Amniotic stem cell (primary cell): ENCODE measurements around the gene TBC1D14.

Source experiments
- DNase-seq: peaks from one replicate; lab custom pipeline; 2025; lab: John Stamatoyannopoulos, UW

Gene TBC1D14

DNA sequence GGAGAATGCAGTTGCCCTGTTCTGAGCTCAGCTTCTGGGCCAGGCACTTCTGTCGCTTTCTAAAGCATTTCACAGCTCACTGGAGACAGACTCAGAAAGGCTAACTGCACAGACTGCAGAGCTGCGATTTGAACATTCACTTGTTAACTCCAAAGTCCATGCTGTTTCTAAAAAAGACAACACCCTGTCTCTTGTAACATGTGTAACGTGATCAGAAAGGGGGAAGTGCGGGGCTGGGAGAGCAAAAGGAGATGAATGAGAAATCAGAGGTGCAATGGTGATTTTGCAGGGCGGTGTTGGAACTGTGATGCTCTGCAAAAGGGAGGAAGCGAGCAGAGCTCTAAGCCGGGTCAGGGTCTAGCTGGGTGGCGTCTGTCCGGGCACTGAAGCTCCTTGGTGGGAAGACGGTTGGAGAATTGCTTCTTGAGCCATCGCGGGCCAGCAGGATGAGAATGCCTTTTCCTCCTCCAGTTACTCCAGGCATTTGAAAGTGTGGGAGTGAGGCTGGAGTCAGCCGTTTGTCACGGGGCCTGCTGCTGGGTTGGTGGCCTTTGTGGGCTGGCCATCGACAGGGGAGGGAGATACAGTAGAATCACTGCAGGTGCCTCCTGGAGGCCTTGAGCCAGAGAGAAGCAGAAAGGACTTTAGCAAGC lies 20.3 kb downstream of the TBC1D14 start:
- DNase-seq: no peak

DNA sequence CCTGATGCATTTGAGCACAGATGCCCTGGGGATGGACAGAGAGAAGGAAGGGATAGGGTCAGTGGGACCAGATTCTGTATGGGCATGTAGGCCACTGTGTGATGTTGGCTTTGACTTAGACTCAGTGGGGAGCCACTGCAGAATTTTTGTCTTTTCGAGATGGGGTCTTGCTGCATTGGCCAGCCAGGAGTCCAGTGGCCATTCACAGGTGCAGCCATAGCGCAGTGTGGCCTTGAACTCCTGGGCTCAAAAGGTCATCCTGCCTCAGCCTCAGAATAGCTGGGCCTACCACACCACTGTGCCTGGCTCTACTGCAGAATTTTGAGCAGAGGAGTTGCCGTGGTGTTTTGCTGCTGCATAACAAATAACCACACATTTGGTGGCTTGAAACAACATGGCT lies 22.8 kb downstream of the TBC1D14 start:
- DNase-seq: no peak

DNA sequence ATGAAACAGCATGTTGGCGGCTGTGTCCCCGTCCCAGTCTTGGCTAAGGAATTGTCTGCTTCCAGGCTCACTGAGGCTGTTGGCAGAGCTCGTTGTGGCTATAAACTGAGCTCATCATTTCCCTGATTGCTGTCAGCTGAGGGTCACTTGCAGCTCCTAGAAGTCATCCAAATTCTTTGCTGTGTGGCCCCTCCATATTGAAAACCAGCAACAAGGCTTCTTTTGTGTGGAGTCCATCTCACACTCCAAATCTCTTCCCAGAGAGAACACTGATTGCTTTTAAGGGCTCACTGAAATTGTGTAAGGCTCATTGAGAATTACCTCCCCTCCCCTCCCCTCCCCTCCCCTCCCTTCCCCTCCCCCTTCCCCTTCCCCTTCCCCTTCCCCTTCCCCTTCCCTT lies 23.3 kb downstream of the TBC1D14 start:
- DNase-seq: no peak

DNA sequence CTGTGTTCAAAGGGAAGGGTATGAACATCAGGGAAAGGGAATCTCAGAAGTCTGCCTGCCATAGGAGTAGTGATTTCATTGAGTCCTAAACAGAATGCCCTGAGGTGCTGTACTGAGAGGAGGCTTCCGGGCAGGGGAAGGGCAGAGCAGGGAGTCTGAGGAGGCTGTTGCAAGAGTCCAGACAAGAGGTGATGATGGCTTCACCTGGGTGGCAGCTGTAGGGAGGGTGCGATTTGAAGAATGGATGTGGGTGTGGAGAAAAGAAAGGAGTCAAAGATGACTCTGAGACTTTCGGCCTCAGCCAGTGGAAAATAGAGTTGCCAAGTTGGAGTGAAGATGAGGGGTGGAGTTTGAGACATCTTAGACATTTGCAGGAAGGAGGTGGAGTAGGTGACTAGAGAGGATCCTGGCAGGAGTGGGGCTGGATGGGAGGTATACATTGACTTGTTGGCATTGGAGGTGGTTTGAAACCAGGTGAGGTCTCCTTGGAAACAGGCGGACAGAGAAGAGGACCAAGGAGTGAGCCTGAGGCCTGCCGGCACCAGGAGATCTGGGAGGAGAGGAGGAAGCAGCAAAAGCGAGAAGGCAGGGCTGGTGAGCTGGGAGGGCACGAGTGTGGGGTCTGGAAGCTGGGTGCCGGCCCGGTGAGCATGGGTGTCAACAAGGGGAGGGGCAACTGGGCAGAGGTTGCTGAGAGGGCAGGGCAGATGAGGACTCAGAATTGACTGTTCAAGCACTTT lies 24.2 kb downstream of the TBC1D14 start:
- DNase-seq: no peak

DNA sequence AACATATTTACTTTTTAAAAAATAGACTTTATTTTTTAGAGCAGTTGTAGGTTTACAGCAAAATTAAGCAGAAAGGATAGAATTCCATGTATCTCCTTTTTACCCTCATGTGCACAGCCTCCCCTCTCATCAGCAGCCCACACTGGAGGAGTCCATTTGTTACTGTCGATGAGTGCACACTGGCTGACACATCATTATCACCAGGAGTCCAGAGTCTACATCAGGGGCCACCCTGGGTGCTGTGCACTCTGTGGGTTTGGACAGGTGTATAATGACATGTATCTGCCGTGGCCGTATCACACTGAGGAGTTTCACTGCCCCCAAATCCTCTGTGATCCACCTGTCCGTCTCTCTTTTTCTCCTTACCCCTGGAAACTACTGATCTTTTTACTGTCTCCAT lies 26.3 kb downstream of the TBC1D14 start:
- DNase-seq: no peak

DNA sequence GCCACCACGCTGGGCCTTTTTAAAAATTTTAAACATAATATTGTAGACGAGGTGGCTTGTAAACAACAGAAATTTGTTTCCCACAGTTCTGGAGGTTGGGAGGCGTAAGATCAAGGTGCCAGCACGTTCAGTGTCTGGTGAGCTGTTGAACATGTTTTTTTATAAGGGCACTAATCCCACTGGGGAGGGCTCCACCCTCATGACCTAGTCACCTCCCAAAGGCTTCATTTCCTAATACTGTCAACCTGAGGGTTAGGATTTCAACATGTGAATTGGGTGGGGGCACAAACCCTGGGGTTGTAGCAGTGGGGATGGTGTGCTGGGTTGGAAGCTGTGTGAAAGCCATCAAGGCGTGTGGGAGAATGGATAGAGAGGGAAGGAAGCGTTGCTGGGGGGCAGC lies 27.6 kb downstream of the TBC1D14 start:
- no peak for DNase-seq

DNA sequence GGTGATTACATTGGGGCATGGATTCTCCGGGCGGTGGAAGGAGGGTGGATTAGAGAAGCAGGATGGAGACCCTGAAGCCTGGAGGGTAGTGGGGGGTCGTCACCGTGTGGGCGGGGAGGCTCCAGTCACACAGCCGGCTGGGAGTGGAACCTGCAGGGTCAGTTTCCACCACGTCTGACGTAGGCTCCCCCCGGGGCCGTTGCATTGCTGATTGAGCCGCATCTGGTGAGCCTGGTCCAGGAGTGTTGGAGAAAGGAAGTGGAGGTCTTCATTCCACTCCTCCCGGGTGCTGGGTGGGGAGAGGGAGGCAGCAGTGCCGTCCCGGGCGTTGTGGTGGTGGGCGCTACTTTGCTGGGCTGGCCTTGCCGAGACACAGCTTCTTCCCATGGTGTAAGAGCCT lies 28.1 kb downstream of the TBC1D14 start:
- no peak for DNase-seq

DNA sequence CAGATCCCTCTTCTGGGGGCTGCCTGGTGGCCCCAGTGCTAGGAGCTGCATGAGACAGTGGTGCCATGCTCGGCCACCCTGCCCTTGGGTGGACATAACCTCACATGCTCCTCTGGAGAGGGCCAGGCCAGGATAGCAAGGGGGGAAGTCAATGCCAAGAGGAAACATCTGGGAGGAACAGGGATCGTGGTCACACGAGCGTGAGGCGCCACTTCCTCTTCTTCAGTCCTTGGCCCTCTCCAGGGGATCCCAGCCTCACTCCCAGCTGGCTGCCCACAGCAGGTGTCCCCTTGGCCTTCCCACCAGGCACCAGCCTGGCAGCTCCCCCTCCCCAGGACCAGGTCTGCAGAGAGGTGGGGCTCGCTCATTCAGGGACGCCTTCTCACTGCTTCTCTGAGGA lies 28.6 kb downstream of the TBC1D14 start:
- no peak for DNase-seq

DNA sequence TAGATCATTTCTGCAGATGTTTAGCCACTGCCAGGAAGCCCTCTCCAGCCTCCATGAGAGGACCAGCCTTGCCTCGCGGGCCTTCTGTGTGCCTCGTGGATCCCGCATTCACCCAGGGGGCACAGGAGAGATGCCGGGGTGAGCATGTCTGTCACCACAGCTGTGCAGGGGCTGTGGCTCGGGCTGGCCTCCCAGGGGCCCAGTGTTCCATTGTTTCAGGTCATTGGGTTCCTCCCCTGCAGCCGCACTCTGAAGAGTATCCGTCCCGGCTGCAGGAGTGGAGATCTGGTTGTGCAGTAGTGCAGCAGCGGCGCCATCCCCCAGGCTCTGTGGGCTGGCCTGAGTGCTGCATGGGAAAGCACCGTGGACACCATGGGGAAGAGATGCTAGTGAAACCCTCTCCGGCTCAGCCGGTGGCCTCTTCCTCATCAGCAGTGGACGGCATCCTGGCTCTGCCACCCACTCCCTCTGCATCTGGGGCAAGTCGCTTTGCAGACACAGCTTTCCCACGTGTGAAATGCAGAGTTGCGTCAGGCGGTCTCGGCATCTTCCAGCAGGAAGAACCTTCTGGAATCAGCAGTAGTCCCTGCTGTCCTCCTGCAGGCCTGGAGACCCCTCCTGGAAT lies 29.1 kb downstream of the TBC1D14 start:
- no peak for DNase-seq

DNA sequence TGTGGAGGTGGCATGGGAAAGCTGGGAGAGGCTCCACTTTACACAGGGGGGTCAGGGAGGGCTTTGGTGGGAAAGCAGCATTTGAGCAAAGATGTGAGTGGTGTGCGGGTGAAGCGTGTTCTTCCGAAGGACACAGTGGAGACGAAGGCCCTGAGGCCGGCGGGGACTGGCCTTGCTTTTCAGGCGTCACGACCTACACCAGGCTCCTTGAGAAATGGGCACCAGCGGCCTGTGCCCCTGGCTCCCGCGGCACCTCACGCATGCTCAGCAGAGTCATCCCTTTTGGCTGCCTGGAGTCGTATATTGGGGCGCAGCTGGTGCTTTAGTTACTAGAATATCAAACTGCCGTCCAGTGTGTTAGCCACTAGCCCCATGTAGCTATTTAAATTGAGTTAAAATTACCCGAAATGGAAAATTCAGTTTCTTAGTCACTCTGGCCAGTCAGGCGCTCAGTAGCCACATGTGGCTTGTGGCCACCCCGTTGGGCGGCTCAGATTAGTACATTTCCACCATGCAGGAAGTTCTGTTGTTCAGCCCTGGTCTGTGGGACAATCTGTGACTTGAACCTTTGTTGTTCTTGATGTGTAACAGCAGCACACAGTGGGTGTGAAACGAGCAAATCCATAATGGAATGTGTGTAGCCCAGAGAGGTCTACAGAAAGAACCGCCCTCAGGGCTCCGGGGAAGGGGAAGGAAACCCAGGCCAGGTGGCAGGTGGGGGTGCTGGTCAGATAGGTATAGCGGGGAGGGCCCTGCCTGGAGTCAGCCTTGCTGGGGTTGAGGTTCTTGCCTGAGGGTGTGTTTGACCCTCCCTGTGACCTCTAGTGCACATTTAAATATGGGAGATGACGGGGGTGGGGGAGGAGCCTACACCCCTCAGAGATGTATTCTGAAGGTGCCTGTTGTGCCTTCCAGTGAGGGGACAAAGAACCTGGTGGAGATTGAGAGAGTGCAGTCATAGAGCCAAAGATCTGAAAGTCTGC lies 30.4 kb downstream of the TBC1D14 start:
- DNase-seq: no peak

DNA sequence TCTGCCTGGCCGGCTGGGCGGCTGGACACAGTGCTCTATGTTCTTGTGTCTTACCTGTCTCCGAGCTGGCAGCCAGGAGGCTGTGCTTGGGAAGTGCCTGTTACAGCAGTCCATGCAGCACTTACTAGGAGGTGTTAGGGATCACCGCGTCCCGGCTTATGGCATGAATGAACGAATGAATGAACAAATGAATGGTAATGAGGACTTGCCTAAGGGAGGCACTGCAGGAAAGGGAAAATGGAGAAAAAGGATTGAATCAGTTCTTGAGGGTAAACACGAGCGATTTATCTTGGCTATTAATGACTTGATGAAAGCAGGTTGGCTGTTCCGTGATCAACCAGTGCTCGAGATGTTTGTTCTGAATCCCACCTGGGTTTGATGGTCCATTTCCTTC lies 31.1 kb downstream of the TBC1D14 start:
- DNase-seq: no peak

DNA sequence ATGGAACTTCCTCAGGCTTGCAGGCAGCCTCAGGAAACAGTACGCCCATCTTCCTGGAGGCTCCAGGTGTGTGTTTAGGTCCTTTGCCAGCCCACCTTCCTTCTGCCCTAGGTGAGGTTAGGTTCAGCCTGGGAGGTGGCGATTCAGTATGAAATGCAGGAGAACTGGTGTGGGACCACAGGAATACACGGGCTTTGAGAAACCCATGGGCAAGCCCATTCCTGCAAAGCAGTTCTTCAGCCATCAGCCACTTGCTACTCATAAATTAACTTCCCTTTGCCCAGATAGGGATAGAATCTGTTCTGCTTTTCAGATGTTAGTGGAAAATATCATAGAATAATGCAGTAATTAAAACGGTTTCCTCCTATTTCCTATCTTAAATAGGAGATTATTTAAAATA lies 32.2 kb downstream of the TBC1D14 start:
- DNase-seq: no peak

DNA sequence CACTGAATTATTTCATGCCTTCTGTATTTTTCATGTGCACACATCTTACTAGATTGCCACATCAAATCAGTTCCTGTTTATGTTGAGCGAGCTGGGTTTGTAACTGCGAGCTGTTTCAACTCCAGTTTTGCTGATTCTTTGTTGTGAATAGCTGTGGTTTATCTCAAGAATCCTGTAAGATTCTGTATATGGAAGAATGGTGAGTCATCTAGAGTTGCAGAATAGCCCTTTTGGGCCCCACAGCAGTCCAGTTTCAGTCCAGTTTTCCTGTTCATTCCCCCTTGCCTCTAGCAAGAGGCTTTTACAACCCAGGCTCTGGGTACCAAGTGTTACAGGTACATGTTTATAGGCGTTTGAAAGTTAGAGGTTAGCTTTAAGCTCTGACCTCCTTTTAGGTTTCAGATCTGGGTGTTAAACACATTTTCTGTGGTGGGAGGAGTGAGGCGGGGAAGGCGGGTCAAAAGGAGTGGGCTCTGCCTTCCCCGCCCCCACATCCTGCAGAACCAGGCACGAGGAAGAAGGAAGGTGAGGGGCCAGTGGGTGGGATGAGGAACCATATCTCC lies 32.7 kb downstream of the TBC1D14 start:
- peak; percentile 85 for DNase-seq

DNA sequence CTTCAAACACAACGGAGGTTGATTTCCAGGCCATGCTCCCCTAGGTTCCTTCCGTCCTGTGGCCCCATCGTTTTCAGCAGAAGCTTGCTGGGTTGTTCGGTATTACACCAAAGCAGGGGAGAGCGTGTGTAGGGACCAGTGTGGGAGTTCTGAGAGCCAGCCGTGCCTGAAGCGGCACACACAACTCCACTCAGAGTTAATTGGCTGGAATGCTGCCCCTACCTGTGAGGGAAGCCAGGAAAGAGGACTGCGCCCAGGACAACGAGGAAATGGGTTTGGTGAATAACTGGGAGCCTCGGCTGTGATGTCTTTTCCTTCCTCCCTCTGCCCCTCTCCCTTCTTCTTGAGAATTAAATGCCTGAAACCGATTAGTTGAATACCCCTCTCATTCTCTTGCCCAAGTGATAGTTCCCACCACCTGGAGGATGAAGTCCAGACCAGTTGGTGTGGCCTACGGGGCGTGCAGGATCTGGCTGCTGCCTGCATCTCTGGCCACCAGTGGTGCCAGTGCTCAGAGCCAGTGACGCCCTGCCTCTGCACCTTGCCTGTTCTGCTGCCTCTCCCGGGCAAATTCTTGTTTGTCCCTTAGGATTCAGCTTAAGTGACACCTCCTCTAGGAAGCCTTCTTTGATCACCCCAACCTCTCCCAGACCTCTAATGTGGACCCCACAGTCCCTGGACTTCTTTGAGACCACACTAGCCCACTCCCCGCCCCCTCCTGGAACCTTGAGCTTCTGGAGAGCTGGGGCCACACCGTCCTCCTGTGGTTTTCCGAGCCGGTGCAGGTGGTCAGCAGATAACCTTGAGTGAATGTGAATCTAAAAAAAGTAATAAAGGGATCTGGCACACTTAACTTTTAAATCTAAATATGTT lies 33.6 kb downstream of the TBC1D14 start:
- DNase-seq: no peak

DNA sequence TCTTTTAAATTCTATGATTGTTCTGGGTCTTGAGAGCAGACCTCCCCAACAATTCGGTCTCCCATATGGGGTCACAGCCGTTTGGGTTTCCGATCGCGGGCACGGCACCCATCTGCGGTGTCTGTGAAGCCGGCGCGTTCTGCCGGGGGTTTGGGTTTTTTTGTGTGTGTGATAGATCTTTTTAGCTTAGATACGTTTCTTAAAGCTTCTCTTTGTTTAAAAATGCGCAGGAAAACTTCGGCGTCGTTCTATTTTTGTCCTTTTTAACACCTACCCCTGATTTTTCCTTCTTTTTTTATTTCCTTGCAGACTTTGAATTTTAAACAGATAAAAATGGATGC lies 34.2 kb downstream of the TBC1D14 start:
- no peak for DNase-seq

DNA sequence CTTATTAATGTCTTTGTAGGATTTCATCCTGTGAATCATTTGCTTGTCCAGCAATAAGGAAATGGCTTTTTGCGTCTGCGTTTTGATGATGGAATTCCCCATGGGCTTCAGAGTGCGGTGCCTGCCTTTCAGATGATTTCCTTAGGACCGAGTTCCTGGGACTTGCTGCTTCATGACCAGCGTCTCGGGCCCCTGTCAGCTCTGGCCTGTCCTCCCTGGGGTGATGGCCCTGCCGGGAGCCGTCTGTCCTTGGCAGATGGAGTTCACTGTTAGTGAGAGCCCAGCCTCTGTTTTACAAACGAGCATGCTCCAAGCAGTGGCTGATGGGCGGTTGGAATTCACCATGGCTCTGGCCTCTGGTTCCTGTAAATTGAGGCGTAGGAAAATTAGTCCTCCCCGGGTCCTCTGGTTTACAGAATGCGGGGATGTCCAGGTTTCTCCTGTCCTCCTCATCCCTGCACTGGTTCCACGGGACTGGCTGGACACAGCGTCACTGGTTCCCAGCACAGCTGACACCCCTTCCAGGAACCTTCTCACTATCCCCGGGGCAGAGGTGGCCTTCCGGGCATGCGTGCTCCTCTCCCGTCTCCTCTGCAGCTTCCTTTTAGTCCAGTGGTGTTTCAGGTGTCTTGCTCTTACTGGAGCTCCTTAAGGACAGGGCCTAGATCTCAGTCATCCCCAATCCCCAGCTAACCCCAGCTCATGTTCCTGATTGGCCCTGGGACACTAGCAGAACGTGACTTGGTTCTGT lies 34.9 kb downstream of the TBC1D14 start:
- DNase-seq: no peak

DNA sequence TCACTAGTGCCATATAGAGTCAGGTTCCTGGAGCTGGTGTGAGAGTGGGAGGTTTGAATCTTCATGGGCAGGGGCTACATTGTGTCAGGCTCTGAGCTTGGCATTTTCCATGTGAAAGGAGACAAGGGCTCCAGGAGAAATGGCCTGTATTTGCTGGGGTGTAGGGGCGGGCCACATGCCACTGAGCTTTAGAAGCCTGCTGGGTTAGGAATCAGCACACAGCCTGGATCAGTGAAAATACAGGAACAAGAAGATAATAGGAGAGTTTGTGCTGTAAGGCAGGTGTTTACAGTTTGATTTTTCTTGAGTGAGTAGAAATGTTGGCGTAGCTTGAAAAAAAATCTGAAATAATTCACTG lies 35.4 kb downstream of the TBC1D14 start:
- no peak for DNase-seq

DNA sequence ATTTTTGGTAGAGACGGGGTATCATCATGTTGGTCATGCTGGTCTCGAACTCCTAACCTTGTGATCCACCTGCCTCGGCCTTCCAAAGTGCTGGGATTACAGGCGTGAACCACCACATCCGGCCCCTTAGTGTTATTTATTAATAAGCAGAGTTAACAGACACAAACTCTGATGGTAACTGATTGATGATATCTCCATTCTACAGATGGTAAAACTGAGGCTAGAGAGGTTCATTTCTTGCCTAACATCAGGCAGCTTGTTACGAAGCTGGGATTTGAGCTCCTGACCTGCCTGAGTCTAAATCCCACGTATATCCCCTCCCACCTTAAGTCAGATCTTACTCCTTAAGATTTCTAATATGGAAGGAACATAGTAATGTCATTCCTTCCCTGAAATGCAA lies 36.9 kb downstream of the TBC1D14 start:
- no peak for DNase-seq

DNA sequence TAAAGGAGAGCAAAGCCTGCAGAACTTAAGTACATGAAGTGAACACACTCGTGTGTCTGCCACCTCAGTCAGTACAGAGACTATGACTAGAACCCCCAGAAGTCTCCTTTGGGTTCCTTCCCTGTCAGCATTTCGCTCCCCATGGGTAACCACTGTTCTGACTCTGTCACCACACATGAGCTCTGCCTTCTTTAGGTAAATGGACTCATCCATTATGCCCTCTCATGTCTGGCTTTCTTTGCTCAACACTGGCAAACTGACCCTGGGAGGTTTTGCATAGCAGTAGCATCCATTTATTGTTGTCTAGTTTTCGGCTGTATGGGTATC lies 38.5 kb downstream of the TBC1D14 start:
- DNase-seq: no peak

DNA sequence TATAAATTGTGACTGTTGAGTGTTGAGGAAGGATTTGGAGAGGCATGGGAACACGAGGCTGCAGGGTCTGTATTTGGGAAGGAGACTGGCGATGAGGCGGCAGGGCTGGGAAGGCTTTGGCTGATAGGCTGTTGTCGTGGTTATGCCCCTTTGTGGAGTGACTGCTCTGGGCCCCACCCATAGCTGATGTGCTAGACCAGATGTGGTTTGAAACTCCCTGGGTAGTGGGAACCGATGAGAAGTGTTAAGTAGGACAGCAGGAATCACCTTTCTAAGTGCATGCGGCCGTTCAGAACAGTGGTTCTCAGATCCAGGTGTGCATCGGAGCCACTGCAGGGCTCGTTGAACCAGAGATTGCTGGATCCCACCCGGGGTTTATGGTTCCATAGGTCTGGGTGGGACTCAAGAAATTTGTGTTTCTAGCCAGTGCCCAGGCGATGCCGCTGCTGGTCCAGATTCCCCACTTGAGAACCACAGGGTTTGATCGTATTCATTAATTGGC lies 42.3 kb downstream of the TBC1D14 start:
- no peak for DNase-seq
